Memory B cell (primary cell): Measurements from ENCODE around the gene PFDN1.

Experiments
- ATAC-seq: fragments of 150-1000 bp; cut with Tn5 transposase; 2 replicates; pipeline ENCODE4 v1.10.0; 2021; ENCODE audit warnings: low read depth, mild to moderate bottlenecking, moderate library complexity
- DNase-seq, 2 donors: peaks; one replicate each; pipeline ENCODE4 v3.0.0; 2022; ENCODE audit warnings: low spot score in 2 of 2
- H3K27ac Mint-ChIP-seq: one replicate; pipeline ENCODE4 v1.8.0; 2022; ENCODE audit warnings: mild to moderate bottlenecking, moderate library complexity, mixed read lengths
- H3K27me3 Mint-ChIP-seq: one replicate; pipeline ENCODE4 v1.8.0; 2022; ENCODE audit warnings: mixed read lengths
- H3K36me3 Mint-ChIP-seq: one replicate; pipeline ENCODE4 v1.8.0; 2022; ENCODE audit warnings: mild to moderate bottlenecking, mixed read lengths
- H3K4me1 Mint-ChIP-seq: one replicate; pipeline ENCODE4 v1.8.0; 2022; ENCODE audit warnings: mixed read lengths
- H3K4me3 Mint-ChIP-seq: one replicate; pipeline ENCODE4 v1.8.0; 2022; ENCODE audit warnings: mild to moderate bottlenecking, moderate library complexity, mixed read lengths
- H3K9me3 Mint-ChIP-seq: one replicate; pipeline ENCODE4 v1.8.0; 2022; ENCODE audit warnings: mixed read lengths

The PFDN1 gene

DNA sequence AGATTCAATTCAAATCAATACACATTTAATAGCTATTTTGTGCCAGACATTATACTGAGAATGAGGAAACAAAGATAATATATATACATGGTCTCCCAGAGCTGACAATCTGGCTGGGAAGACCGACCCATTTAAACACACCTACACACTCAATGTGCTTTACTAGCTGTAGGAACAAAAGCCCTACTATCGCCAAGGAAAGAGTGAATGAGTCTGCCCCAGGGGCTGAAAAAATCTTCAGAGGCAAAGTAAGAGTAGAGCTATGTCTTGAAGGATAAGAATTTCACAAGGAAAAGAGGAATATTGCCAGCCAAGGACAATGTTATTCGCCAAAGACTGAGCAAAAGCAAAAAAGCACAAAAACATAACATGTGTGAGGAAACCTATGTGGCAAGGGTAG, 6.6 kb downstream of the PFDN1 start:
- ATAC-seq (no peak), DNase-seq (no peak)
- no peak overlapping the region for H3K4me3 Mint-ChIP-seq
- no peaks in the 10 kb centered on the region for H3K27me3 Mint-ChIP-seq
- no peak overlapping the region for H3K27ac Mint-ChIP-seq
- H3K4me1 Mint-ChIP-seq: peaks cover 16% of the 10 kb centered on the region
- peaks cover 16% of the 10 kb centered on the region for H3K36me3 Mint-ChIP-seq
- no peaks in the 10 kb centered on the region for H3K9me3 Mint-ChIP-seq

DNA sequence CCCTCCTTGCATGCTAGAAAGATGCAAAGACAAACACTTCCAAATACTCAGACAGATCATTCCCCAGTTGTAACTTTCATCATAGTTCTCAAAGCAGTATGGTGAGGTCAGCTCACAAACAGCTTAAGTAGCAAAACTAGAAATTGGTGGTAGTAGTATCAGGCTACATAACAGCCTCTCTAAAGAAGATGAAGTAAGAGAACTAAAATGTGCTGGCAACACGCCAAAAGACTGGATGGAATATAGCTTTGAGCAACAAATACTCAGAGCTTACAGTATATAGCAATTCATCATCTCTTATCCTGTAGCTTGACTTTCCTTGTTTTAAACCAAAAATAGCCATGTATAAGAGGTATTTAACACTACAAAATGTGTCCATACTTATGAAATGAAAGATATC, 7.5 kb downstream of the PFDN1 start:
- Mint-ChIP-seq H3K4me3 (no peak overlapping the region), H3K27ac (no peak overlapping the region), H3K36me3 (peaks cover 19% of the 10 kb centered on the region), H3K4me1 (peaks cover 18% of the 10 kb centered on the region), H3K27me3 (no peaks in the 10 kb centered on the region), H3K9me3 (no peaks in the 10 kb centered on the region)
- no peak for DNase-seq
- no peak for ATAC-seq

DNA sequence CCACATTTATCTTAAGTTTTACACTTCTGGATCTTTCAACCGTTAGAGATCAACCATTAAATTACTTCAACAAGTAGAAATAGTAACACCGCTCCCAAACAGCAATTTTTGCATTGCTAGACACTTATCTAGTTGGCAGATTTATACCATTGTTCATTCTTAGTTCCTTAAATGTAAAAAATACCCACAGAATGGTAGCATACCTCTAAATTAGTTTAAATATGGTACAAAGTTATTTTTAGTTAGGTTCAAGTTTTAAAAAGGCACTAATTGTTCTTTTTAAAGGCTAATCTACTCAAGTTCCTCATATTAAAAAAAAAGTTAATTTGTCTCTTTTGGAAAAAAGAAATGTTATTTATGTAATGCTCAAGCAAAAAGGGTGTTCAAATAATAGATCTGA, 8.1 kb downstream of the PFDN1 start:
- peaks cover 17% of the 10 kb centered on the region for H3K36me3 Mint-ChIP-seq
- no peaks in the 10 kb centered on the region for H3K27me3 Mint-ChIP-seq
- no peaks in the 10 kb centered on the region for H3K9me3 Mint-ChIP-seq
- H3K27ac Mint-ChIP-seq: no peak overlapping the region
- no peak overlapping the region for H3K4me3 Mint-ChIP-seq
- no peak for ATAC-seq
- peaks cover 18% of the 10 kb centered on the region for H3K4me1 Mint-ChIP-seq
- DNase-seq: no peak

DNA sequence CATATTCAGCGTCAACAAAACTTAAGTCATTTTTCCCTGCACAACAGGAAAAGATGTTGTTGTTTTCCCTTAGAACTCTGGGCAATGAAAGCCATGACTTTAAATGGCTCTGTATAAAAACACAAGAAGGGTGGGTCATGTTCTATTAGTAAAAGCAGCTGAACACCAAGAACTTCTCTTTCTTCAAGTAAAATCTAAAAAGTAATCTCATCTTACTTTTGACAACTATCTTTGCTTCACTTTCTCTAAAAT, 9.1 kb downstream of the PFDN1 start:
- H3K27ac Mint-ChIP-seq: no peak overlapping the region
- ATAC-seq (no peak), DNase-seq (no peak)
- no peak overlapping the region for H3K4me3 Mint-ChIP-seq
- peaks cover 19% of the 10 kb centered on the region for H3K36me3 Mint-ChIP-seq
- H3K27me3 Mint-ChIP-seq: no peaks in the 10 kb centered on the region
- H3K4me1 Mint-ChIP-seq: peaks cover 24% of the 10 kb centered on the region
- no peaks in the 10 kb centered on the region for H3K9me3 Mint-ChIP-seq

DNA sequence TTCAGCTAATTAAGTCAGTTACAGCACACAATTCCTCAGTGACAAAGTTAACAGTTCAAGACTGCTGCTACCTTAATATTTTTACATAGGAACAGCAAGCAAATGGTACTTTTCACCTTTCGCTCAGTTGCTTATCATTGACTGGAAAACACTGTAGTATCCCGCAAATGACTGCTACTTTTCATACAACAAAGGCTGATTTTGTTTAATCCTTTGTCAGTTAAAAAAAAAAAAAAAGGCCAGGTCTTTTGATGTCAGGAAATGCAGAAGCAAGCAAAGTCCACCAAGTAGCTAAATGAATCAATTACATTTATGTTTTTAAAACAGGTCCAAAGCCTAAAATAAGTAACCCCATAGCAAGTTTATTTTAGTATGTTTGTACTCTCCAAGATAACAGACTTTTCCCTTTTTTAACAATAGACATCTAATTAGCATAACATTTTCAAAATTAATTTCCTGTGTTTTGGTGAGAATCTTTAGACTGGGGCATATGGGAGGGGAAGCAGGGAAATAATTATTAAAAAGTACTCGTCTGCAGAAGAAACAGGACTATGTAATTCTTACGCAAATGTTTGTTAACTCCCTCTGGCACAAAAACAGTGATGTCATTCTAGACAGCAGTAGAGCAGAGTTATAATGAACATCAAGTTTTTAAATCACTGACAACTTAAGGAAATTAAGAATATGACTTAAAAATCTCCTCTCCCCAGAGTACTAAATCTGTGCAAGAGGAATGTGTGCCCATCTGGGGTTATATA, 9.6 kb downstream of the PFDN1 start:
- H3K4me1 Mint-ChIP-seq: peaks cover 25% of the 10 kb centered on the region
- H3K4me3 Mint-ChIP-seq: no peak overlapping the region
- H3K36me3 Mint-ChIP-seq: peaks cover 18% of the 10 kb centered on the region
- ATAC-seq: no peak
- H3K27ac Mint-ChIP-seq: no peak overlapping the region
- no peaks in the 10 kb centered on the region for H3K27me3 Mint-ChIP-seq
- DNase-seq: no peak
- H3K9me3 Mint-ChIP-seq: no peaks in the 10 kb centered on the region

DNA sequence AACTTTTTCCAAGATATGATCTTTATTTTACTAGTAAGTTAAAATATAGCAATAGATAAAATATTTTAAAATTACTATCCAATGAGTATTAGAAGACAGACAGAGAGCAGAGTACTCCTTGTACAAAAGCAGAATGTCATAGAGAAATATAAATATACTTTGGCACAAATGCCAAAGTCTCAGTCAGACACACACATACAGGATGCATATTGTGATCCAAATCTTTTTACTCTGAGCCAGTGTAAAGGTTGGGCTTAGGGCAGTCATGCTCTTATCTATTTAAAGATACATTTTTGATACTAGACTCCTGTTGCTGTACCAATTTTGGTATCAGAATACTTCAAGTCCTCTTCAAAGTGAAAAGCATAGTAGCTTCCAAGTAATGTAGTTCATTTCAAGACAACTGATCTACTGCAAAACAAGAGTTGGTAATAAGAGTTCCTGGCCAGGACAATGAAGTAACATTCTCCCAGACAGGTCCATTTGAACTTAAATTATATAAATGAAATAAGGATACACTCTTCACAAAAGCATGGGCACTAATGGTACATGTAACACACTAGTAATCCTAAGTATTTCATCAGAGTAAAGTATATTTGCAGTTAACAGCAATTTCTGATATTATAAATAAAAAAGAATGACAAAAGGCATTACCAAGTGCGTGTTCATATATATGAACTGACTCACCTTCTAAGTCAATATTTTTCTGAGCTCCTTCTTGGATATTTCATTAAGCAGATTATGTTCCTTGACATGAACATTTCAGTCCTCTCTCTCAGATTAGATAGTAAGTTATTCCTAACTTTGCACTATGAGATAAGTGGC, 10.5 kb downstream of the PFDN1 start:
- ATAC-seq (no peak), DNase-seq (no peak)
- H3K27ac Mint-ChIP-seq: no peak overlapping the region
- no peak overlapping the region for H3K4me3 Mint-ChIP-seq
- H3K36me3 Mint-ChIP-seq: peaks cover 18% of the 10 kb centered on the region
- H3K27me3 Mint-ChIP-seq: no peaks in the 10 kb centered on the region
- peaks cover 27% of the 10 kb centered on the region for H3K4me1 Mint-ChIP-seq
- no peaks in the 10 kb centered on the region for H3K9me3 Mint-ChIP-seq

DNA sequence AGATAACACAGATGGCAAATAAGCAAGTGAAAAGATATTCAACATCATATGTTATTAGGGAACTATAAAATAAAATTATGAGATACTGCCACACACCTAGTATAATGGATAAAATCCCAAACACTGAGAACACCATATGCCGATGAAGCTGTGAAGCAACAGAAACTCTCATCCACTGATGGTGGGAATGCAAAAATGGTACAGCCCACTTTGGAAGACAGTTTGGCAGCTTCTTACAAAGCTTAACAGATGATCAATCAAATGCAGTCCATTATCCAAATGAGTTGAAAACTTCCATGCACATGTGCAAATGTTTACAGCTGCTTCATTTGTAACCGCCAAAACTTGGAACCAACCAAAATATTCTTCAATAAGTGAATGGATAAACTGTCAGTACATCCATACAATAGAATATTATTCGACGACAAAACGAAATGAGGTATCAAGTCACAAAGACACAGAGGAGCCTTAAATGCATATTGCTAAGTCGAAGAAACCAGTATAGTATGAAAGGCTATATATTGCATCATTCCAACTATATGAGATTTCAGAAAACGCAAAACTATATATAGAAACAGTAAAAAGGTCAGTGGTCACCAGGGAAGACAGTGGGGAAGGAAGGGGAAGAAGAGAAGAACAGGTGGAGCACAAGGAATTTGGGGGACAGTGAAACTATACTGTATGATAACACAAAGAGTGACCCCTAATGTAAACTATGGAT, 14.9 kb downstream of the PFDN1 start:
- Mint-ChIP-seq H3K9me3 (no peaks in the 10 kb centered on the region), H3K27ac (peak overlapping the region; percentile 48), H3K36me3 (peaks cover 10% of the 10 kb centered on the region), H3K4me3 (no peak overlapping the region), H3K27me3 (no peaks in the 10 kb centered on the region), H3K4me1 (peaks cover 18% of the 10 kb centered on the region)
- DNase-seq (no peak), ATAC-seq (no peak)

DNA sequence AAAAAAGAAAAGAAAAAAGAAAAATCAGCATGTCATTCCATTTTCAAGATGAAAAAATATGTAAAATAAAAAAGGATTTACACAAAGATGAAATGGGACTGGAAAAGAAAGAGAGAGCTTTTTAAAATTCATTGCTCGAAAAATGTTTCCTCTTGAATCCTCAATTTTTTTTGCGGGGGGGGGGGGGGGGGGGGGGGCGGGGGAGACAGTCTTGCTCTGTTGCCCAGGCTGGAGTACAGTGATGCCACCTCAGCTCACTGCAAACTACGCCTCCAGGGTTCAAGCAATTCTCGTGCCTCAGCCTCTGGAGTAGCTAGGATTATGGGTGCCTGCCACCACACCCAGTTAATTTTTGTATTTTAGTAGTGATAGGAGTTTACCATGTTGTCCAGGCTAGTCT, 16.5 kb downstream of the PFDN1 start:
- H3K4me3 Mint-ChIP-seq: no peak overlapping the region
- DNase-seq (no peak), ATAC-seq (no peak)
- no peak overlapping the region for H3K27ac Mint-ChIP-seq
- peaks cover 10% of the 10 kb centered on the region for H3K36me3 Mint-ChIP-seq
- no peaks in the 10 kb centered on the region for H3K27me3 Mint-ChIP-seq
- peaks cover 18% of the 10 kb centered on the region for H3K4me1 Mint-ChIP-seq
- H3K9me3 Mint-ChIP-seq: no peaks in the 10 kb centered on the region

DNA sequence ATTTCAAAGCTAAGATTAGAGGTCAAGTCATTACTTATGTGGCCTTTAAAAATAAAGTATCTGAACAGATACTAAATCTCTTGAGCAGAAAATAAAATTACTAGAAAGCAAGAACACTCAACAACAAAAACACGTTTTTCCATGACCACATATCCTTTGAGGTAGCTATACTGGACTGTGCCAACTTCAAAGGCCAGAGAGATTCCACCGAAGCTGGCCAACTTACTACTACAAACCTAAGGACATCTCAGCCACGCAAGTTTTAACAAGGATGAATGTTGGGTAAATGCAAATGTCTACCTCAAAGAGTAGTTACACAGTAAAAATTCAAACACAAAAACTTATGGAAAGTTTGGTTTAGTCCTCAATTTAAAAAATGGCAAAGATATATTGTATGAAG, 18.9 kb downstream of the PFDN1 start:
- DNase-seq (no peak), ATAC-seq (no peak)
- H3K27me3 Mint-ChIP-seq: no peaks in the 10 kb centered on the region
- H3K4me3 Mint-ChIP-seq: no peak overlapping the region
- peaks cover 2% of the 10 kb centered on the region for H3K36me3 Mint-ChIP-seq
- peaks cover 7% of the 10 kb centered on the region for H3K4me1 Mint-ChIP-seq
- peak overlapping the region; percentile 93 for H3K27ac Mint-ChIP-seq
- no peaks in the 10 kb centered on the region for H3K9me3 Mint-ChIP-seq

DNA sequence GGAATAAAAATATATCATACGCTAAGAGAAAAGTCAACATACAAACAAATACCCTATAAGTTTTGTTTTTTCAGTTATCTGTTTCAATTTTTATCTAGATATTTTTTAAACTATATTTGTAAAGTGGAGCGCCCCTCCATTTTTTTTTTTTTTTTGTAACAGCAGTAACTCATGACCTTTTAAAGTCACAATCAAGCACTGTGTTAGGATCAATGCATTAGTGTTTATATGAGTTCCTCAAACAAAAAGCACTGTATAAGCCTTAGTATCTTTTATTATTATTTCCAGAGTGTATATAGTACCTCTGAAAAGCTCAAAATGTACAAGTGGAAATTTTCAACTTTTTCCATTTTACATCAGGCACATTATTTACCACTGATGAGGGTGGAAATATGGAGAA, 20.6 kb downstream of the PFDN1 start:
- H3K36me3 Mint-ChIP-seq: peaks cover 7% of the 10 kb centered on the region
- no peaks in the 10 kb centered on the region for H3K27me3 Mint-ChIP-seq
- H3K9me3 Mint-ChIP-seq: no peaks in the 10 kb centered on the region
- no peak for DNase-seq
- H3K27ac Mint-ChIP-seq: no peak overlapping the region
- H3K4me1 Mint-ChIP-seq: peaks cover 7% of the 10 kb centered on the region
- ATAC-seq: no peak
- H3K4me3 Mint-ChIP-seq: no peak overlapping the region

DNA sequence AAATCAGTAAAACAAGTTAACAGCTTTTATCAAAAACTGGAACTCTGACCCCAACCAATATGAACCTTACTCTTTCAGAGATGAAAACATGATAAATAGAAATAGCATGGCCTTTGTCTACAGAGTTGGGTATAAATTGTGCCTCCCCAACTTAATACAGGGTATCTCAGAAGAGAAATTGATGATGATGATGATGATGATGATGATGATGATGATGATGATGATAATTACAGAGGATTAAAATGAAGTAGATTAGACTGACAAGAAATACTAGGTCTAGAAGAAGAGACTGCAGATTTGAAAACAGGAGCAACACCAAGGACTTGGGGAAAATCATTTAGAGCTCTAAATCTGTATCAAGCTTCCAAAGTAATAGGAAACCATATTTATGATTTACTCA, 27.1 kb downstream of the PFDN1 start:
- Mint-ChIP-seq H3K4me3 (no peak overlapping the region), H3K4me1 (peaks cover 10% of the 10 kb centered on the region), H3K9me3 (no peaks in the 10 kb centered on the region), H3K27me3 (no peaks in the 10 kb centered on the region), H3K36me3 (peaks cover 14% of the 10 kb centered on the region), H3K27ac (no peak overlapping the region)
- DNase-seq: no peak
- ATAC-seq: no peak

DNA sequence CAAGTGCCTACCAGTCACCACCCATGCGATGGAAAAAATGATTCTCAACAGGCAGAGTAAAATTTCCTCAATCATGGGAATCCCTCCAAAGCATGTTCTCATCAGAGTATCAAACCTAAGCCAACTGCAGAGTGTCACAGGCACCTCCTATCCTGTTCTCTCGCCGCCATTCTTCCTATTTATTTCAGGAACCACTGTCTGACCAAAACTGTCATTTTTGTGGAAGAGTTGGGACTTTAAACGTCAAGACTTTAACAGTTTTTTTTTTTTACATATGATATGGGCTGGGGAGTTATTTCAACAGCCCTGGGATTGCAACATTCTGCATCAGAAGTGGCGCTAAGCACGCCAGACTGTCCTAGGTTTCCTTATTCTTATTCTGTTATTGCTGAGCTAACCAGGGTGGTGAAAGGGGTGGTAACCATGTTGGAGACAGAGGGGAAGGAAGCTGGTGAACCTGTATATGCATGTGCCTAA, 29.5 kb downstream of the PFDN1 start:
- Mint-ChIP-seq H3K4me1 (peaks cover 8% of the 10 kb centered on the region), H3K4me3 (no peak overlapping the region), H3K36me3 (peaks cover 14% of the 10 kb centered on the region), H3K9me3 (no peaks in the 10 kb centered on the region), H3K27me3 (no peaks in the 10 kb centered on the region), H3K27ac (no peak overlapping the region)
- DNase-seq (no peak), ATAC-seq (no peak)

DNA sequence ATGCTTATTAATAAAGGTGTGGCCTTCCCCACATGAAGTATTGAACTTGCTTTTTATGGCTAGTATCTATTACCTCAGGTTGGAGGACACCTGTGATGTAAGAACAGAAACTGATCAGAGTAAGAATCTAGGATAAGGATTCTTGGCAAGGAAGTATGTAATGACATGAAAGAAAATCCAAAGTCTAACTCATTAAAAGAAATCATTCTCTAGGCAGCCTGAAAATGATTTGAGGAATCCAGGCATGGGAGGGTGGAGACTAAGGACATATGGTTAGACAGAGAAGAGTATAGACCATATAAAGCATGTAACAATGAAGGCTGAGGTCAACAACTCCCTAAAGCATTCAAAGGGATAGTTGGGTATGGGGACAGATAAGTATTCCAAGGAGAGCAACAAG, 32.9 kb downstream of the PFDN1 start:
- Mint-ChIP-seq H3K27me3 (no peaks in the 10 kb centered on the region), H3K4me1 (peaks cover 16% of the 10 kb centered on the region), H3K36me3 (peaks cover 6% of the 10 kb centered on the region), H3K9me3 (no peaks in the 10 kb centered on the region), H3K27ac (no peak overlapping the region), H3K4me3 (no peak overlapping the region)
- DNase-seq: no peak
- ATAC-seq: no peak

DNA sequence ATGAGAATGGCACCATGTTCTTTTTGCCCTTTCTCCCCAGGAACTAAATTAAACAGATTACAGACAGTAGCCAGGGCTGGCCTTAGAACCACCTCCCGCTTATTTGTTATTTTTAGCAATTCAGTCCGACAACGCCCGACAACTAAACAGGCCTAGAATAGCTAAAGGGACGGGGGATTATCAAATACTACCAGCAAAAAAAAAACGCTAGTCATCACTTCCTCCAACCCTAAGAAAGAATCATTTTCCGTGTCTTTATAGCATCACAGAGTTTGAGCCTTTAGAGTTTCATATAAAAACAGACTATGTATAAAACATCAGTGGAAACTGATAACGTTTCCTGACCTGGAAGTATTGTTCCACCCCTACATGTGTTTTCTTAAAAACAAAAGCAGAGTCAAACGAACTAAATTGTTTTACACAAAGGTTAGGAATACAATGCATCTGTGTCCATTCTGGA, 35.3 kb downstream of the PFDN1 start:
- ATAC-seq (no peak), DNase-seq (no peak)
- H3K4me1 Mint-ChIP-seq: peaks cover 19% of the 10 kb centered on the region
- peaks cover 6% of the 10 kb centered on the region for H3K36me3 Mint-ChIP-seq
- H3K4me3 Mint-ChIP-seq: no peak overlapping the region
- H3K9me3 Mint-ChIP-seq: no peaks in the 10 kb centered on the region
- H3K27ac Mint-ChIP-seq: peak overlapping the region; percentile 28
- H3K27me3 Mint-ChIP-seq: no peaks in the 10 kb centered on the region
